ENCODE results near the gene HSPA4. TPM values are rescaled to one million over a fixed set of nuclear protein-coding genes. Genes with fewer than 3 reads are reported as not detected.

HSPA4 gene
- total and polyA plus RNA-seq, 2 of the 4 experiments (the other 2 are of a cell fraction), result 34.9 to 120 TPM

DNA sequence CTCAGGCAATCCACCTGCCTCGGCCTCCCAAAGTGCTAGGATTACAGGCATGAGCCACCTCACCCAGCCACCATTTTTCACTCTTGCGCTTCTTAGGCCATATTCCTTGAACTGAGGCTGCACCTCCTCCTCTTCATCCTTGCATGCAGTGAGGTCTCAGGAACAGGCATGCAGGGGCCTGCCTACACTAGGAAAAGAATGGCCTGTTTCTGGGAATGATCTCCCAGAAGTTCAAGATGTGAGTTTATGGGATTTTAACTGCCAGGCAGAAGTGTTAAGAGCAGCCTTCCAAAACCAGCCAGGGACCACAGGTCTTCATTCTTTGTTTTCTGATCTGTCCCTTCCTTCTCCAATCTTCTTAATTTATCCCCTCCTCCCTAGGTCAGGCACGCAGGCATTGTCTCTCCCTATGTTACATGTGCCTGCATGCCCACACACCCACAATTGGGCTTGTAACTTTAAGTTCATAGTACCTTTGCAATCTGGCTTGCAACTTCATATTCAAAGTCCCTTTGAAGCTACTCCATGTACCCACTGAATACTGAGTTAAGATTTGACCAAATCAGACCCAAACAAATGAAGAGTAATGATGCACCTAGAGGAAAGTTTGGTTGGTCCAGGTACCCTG is 10.5 kb upstream of the HSPA4 start:
- Histone ChIP-seq H3K27me3 (ENCODE audit: control insufficient read depth, insufficient read depth, low read length) (no peaks in the 10 kb centered on the region), H4K20me1 (ENCODE audit: insufficient read depth, low read length) (no peaks in the 10 kb centered on the region), H3K9me3 (ENCODE audit: control insufficient read depth, insufficient read depth, low read length) (no peaks in the 10 kb centered on the region), H4K91ac (ENCODE audit: insufficient read depth, low read depth, low read length) (no peak overlapping the region), H3K36me3 (ENCODE audit: control insufficient read depth, insufficient read depth, low read length) (no peaks in the 10 kb centered on the region), H3K79me1 (ENCODE audit: low read depth in 1 of 2, low read length in 2 of 2) (no peaks in the 10 kb centered on the region), H2BK5ac (ENCODE audit: low read depth, low read length, poor library complexity, severe bottlenecking) (no peak overlapping the region), H4K8ac (ENCODE audit: low read depth in 2 of 2, low read length in 2 of 2) (no peak overlapping the region), H3K4ac (ENCODE audit: low read depth, low read length) (no peak overlapping the region), H2AK9ac (replicated peaks; ENCODE audit: low read depth, low read length, poor library complexity) (no peak overlapping the region), H4K5ac (ENCODE audit: low read depth, low read length) (peak overlapping the region; percentile 50; the same call in 1 of the 2 replicates), H3K4me2 (ENCODE audit: low read depth, low read length) (no peak overlapping the region), H3K4me1 (ENCODE audit: control insufficient read depth, insufficient read depth, low read length) (0 out of 2 replicates have a peak, but pooled peaks cover 3% of the 10 kb centered on the region), H3K9me1 (ENCODE audit: insufficient read depth, low read length) (no peaks in the 10 kb centered on the region), H2BK20ac (ENCODE audit: low read depth, low read length) (no peak overlapping the region), H2BK120ac (ENCODE audit: low read depth, low read length) (no peak overlapping the region), H3K4me3 (ENCODE audit: insufficient read depth, low read depth, low read length) (no peak overlapping the region), H3K18ac (ENCODE audit: low read depth, low read length) (no peak overlapping the region; the same call in 1 of the 2 replicates), H2BK15ac (ENCODE audit: low read depth, low read length) (no peak overlapping the region), H2AK5ac (ENCODE audit: low read depth, low read length) (no peak overlapping the region), H3K9ac (ENCODE audit: low read depth, low read length) (no peak overlapping the region), H3K14ac (replicated peaks; ENCODE audit: low read depth, low read length) (no peak overlapping the region), H3K23ac (ENCODE audit: low read depth, low read length) (no peak overlapping the region), H3K27ac (ENCODE audit: insufficient read depth, low read length) (no peak overlapping the region), H3K56ac (ENCODE audit: extremely low read depth, insufficient read depth, low read length) (no peak overlapping the region), H2AFZ (replicated peaks; ENCODE audit: low read length, poor library complexity) (no peak overlapping the region)
- no TSS peak for BruUV-seq (replicated peaks)
- ChIA-PET POLR2A (ENCODE audit: unreplicated experiment) (no interaction called here), CTCF (no interaction called here)
- intact Hi-C loops (cut with micrococcal nuclease) (no loop called here), dilution Hi-C loops (cut with HindIII; ENCODE audit: low sequenced_read_pairs, unreplicated experiment) (no loop called here), in situ Hi-C loops (cut with MboI; ENCODE audit: low sequenced_read_pairs) (no loop called here)
- whole genome bisulfite sequencing, 2 experiments (ENCODE audit: extremely low coverage in 2 of 2, insufficient read length in 1 of 2), result no CpG with 5 or more reads among the region's 3 CpGs
- TF ChIP-seq MAZ (IDR thresholded peaks at IDR 0.05; ENCODE audit: borderline replicate concordance, low read depth, low read length) (no peak), USF2 (IDR thresholded peaks at IDR 0.05; ENCODE audit: low read depth, low read length) (no peak), ELK1 (IDR thresholded peaks at IDR 0.05; ENCODE audit: borderline replicate concordance, low read depth, low read length) (no peak), BHLHE40 (IDR thresholded peaks at IDR 0.05; ENCODE audit: low read depth, low read length) (no peak), CEBPB (IDR thresholded peaks at IDR 0.05; ENCODE audit: low read depth, low read length) (no peak), MAFK (IDR thresholded peaks at IDR 0.05; ENCODE audit: low read depth, low read length) (no peak), MXI1 (IDR thresholded peaks at IDR 0.05; ENCODE audit: borderline replicate concordance, low read depth, low read length) (no peak), CHD1 (IDR thresholded peaks at IDR 0.05; ENCODE audit: low read depth, low read length) (no peak), RCOR1 (IDR thresholded peaks at IDR 0.05; ENCODE audit: insufficient replicate concordance, low read length) (no peak), NFE2L2 (IDR thresholded peaks at IDR 0.05; ENCODE audit: low read depth, low read length) (no peak), RAD21 (IDR thresholded peaks at IDR 0.05; ENCODE audit: low read length) (no peak), RFX5 (IDR thresholded peaks at IDR 0.05; ENCODE audit: low read depth, low read length) (no peak), POLR2A (IDR thresholded peaks at IDR 0.05; ENCODE audit: low read depth, low read length) (no peak), FOS (IDR thresholded peaks at IDR 0.05; ENCODE audit: low read depth, low read length) (no peak), SMC3 (IDR thresholded peaks at IDR 0.05; ENCODE audit: low read depth, low read length) (no peak), CTCF (conservative IDR thresholded peaks at IDR 0.05; ENCODE audit: low read depth, low read length) (no peak)
- ATAC-seq (ENCODE audit: low read depth) (no peak), DNase-seq (no peak)
